Glutamatergic neuron (in vitro differentiated cells): ENCODE data around the gene KLF2. TPM values are rescaled to one million over a fixed set of nuclear protein-coding genes. Genes with fewer than 3 reads are reported as not detected.

Experiments used
- DNase-seq: peaks from one replicate; pipeline ENCODE4 v3.0.0; 2022
- H3K27ac Mint-ChIP-seq: one replicate; pipeline ENCODE4 v1.8.0; 2020; ENCODE audit warnings: mild to moderate bottlenecking, mixed read lengths, inconsistent platforms; ENCODE audit not compliant: unreplicated experiment
- H3K27me3 Mint-ChIP-seq: one replicate; pipeline ENCODE4 v1.8.0; 2020; ENCODE audit warnings: mild to moderate bottlenecking, moderate library complexity, mixed read lengths, inconsistent platforms; ENCODE audit not compliant: unreplicated experiment
- H3K36me3 Mint-ChIP-seq: one replicate; pipeline ENCODE4 v1.8.0; 2020; ENCODE audit warnings: mild to moderate bottlenecking, mixed read lengths, inconsistent platforms; ENCODE audit not compliant: unreplicated experiment
- H3K4me1 Mint-ChIP-seq: one replicate; pipeline ENCODE4 v1.8.0; 2020; ENCODE audit warnings: mild to moderate bottlenecking, low read depth, mixed read lengths, inconsistent platforms; ENCODE audit not compliant: unreplicated experiment
- H3K4me3 Mint-ChIP-seq: one replicate; pipeline ENCODE4 v1.8.0; 2020; ENCODE audit warnings: mild to moderate bottlenecking, mixed read lengths, inconsistent platforms; ENCODE audit not compliant: unreplicated experiment
- H3K9me3 Mint-ChIP-seq: one replicate; pipeline ENCODE4 v1.8.0; 2020; ENCODE audit warnings: mild to moderate bottlenecking, moderate library complexity, mixed read lengths, inconsistent platforms; ENCODE audit not compliant: unreplicated experiment
- CTCF ChIP-seq: fragments of 200-600 bp; sonication (generic); IDR thresholded peaks from one replicate; pipeline ENCODE4 v1.5.0; 2021; ENCODE audit not compliant: partially characterized antibody, unreplicated experiment
- total RNA-seq: library from RNA; stranded (reverse); fragmentation: NEBNext Ultra II Directional; extraction: Animal tissue kit (Norgen Biotek cat#: 25700); gene quantifications from one replicate; pipeline ENCODE4 v1.2.1, GENCODE V29; 2021; ENCODE audit not compliant: unreplicated experiment

KLF2 gene
- total RNA-seq, 1 donor from 2014 or later = not detected

GRCh38 chr19:16363852-16364230 is 39.2 kb downstream of the KLF2 start:
- H3K4me1 Mint-ChIP-seq = peaks cover 19% of the 10 kb centered on the region
- peaks cover 5% of the 10 kb centered on the region for H3K9me3 Mint-ChIP-seq
- no peak overlapping the region for H3K4me3 Mint-ChIP-seq
- no peak for DNase-seq
- H3K27ac Mint-ChIP-seq = no peak overlapping the region
- peaks cover 2% of the 10 kb centered on the region for H3K27me3 Mint-ChIP-seq
- no peak for TF ChIP-seq CTCF
- H3K36me3 Mint-ChIP-seq = no peaks in the 10 kb centered on the region

- Mint-ChIP-seq H3K4me3 (no peak overlapping the region), H3K4me1 (peaks cover 20% of the 10 kb centered on the region), H3K27me3 (peaks cover 2% of the 10 kb centered on the region), H3K9me3 (peaks cover 5% of the 10 kb centered on the region), H3K36me3 (no peaks in the 10 kb centered on the region), H3K27ac (no peak overlapping the region)
- TF ChIP-seq CTCF = no peak
- DNase-seq = no peak
Observed at GRCh38 chr19:16364231-16364865, 39.7 kb downstream of the KLF2 start.

- Mint-ChIP-seq H3K27me3 (peaks cover 2% of the 10 kb centered on the region), H3K4me1 (peaks cover 19% of the 10 kb centered on the region), H3K27ac (no peak overlapping the region), H3K36me3 (no peaks in the 10 kb centered on the region), H3K9me3 (peaks cover 5% of the 10 kb centered on the region), H3K4me3 (no peak overlapping the region)
- no peak for TF ChIP-seq CTCF
- no peak for DNase-seq
Observed at GRCh38 chr19:16365300-16365996, 40.8 kb downstream of the KLF2 start.

- no peak for TF ChIP-seq CTCF
- H3K27ac Mint-ChIP-seq = no peak overlapping the region
- H3K4me1 Mint-ChIP-seq = peaks cover 19% of the 10 kb centered on the region
- H3K9me3 Mint-ChIP-seq = peaks cover 5% of the 10 kb centered on the region
- H3K4me3 Mint-ChIP-seq = no peak overlapping the region
- no peaks in the 10 kb centered on the region for H3K36me3 Mint-ChIP-seq
- no peak for DNase-seq
- H3K27me3 Mint-ChIP-seq = peaks cover 2% of the 10 kb centered on the region
Observed at GRCh38 chr19:16366056-16366432, 41.4 kb downstream of the KLF2 start.
